Duodenal mucosa (tissue), 2 donors: ENCODE data around the gene LETM1.

Source experiments
- H3K27ac ChIP-seq: one replicate; pipeline ENCODE4 v1.7.0; 2013; ENCODE audit warnings: low read depth, low read length
- H3K27me3 ChIP-seq, 2 donors: one replicate each; pipeline ENCODE4 v1.7.0; 2013; ENCODE audit warnings: low read length in 2 of 2, control low read depth in 1 of 2; ENCODE audit not compliant: insufficient read depth in 2 of 2, control insufficient read depth in 1 of 2
- H3K36me3 ChIP-seq, 2 donors: one replicate each; pipeline ENCODE4 v1.7.0; 2013; ENCODE audit warnings: low read length in 2 of 2, control low read depth in 1 of 2; ENCODE audit not compliant: insufficient read depth in 2 of 2, control insufficient read depth in 1 of 2
- H3K4me1 ChIP-seq, 2 donors: one replicate each; pipeline ENCODE4 v1.7.0; 2013; ENCODE audit warnings: low read length in 2 of 2, control low read depth in 1 of 2; ENCODE audit not compliant: insufficient read depth in 2 of 2, control insufficient read depth in 1 of 2
- H3K4me3 ChIP-seq, 2 donors: one replicate each; pipeline ENCODE4 v1.7.0; 2013; ENCODE audit warnings: low read length in 2 of 2, low read depth in 1 of 2
- H3K9ac ChIP-seq, 2 donors: one replicate each; pipeline ENCODE4 v1.7.0; 2013; ENCODE audit warnings: low read length in 2 of 2, low read depth in 1 of 2
- H3K9me3 ChIP-seq, 2 donors: one replicate each; pipeline ENCODE4 v1.7.0; 2013; ENCODE audit warnings: low read length in 2 of 2, control low read depth in 1 of 2; ENCODE audit not compliant: control insufficient read depth in 1 of 2

The LETM1 gene

DNA sequence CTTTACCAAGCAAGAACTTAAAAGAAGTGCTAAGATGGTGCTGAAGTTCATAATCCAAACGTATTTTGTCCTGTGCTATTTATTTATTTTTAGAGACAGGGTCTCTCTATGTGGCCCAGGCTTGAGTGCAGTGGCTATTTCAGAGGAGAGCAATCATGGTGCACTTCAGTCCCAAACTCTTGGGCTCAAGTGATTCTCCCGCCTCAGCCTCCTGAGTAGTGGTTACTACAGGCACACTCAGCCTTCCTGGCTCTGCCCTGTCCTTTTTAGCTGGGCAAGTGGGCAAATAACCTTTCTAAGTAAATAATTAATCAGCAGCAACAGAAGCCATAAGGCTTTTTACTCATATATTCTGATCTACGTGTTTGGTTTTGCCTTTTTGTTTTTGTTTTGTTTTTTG lies 17.8 kb upstream of the LETM1 start:
- Histone ChIP-seq H3K27me3 (no peaks in the 10 kb centered on the region), H3K27ac (peak overlapping the region; percentile 8), H3K4me3 (peak overlapping the region in 1 of 2 donors; percentile 10), H3K9ac (peak overlapping the region in 1 of 2 donors; percentile 62), H3K4me1 (peaks cover 38 to 43% of the 10 kb centered on the region in 2 donors), H3K36me3 (peaks cover 0 to 3% of the 10 kb centered on the region in 2 donors), H3K9me3 (no peaks in the 10 kb centered on the region)

DNA sequence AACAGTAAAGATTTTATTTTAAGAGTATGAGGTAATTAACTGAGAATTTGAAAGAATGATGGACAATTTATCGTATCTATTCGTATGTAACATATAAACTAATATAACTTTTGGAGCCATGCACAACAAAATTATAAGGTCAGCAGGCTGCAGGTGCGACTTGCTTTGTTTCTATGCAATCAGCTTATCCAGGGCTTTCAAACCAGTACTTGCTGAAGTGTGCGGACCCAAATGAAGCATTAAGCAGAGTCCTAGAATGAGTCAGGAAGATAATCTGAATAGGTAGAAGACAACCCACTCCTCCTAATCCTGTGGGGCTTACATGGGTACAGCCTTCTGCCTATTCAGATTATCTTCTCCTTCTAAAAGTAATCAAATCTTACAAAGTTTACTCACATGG lies 17.3 kb upstream of the LETM1 start:
- Histone ChIP-seq H3K27me3 (no peaks in the 10 kb centered on the region), H3K27ac (no peak overlapping the region), H3K9ac (peak overlapping the region in 1 of 2 donors; percentile 62), H3K9me3 (no peaks in the 10 kb centered on the region), H3K4me1 (peaks cover 41 to 43% of the 10 kb centered on the region in 2 donors), H3K36me3 (peaks cover 0 to 3% of the 10 kb centered on the region in 2 donors), H3K4me3 (peak overlapping the region in 1 of 2 donors; percentile 10)

DNA sequence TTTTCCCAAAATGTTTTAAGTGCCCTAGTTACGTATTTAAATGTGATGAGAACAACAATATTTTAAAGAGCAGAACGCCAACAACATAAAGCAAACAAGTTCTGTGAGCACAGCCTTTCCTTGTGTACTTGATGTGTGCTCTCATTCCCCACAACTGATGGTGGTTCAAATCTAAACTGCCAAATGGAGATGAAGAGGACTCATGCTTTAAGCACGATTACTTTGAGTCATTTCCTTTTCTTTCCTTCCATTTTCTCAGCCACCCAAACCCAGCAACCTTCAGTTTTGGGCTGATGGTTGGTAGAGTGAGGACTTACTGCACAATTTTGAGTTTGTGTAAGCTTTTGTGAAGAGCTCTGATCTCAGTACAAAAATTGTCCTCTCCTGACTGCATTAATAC lies 16.9 kb upstream of the LETM1 start:
- peaks cover 0 to 3% of the 10 kb centered on the region in 2 donors for H3K36me3 ChIP-seq
- H3K9me3 ChIP-seq = no peaks in the 10 kb centered on the region
- no peaks in the 10 kb centered on the region for H3K27me3 ChIP-seq
- H3K27ac ChIP-seq = no peak overlapping the region
- peaks cover 42 to 45% of the 10 kb centered on the region in 2 donors for H3K4me1 ChIP-seq
- peak overlapping the region; percentile 64 to 74 for H3K4me3 ChIP-seq
- peak overlapping the region; percentile 62 to 73 for H3K9ac ChIP-seq

GRCh38 chr4:1871471-1872021 lies 15.6 kb upstream of the LETM1 start:
- peaks cover 51 to 53% of the 10 kb centered on the region in 2 donors for H3K4me1 ChIP-seq
- H3K27ac ChIP-seq = peak overlapping the region; percentile 81
- no peaks in the 10 kb centered on the region for H3K27me3 ChIP-seq
- H3K9ac ChIP-seq = peak overlapping the region in 1 of 2 donors; percentile 62
- H3K9me3 ChIP-seq = no peaks in the 10 kb centered on the region
- H3K4me3 ChIP-seq = peak overlapping the region; percentile 35 to 74
- no peaks in the 10 kb centered on the region for H3K36me3 ChIP-seq

GRCh38 chr4:1870578-1871443 lies 14.9 kb upstream of the LETM1 start, which contains the start of gene NSD2:
TSS of gene NSD2 (plus strand) at chr4:1871393. CDS start at chr4:1900655, 29,262 bp downstream.
- H3K27ac ChIP-seq = peak within 1 kb of the TSS; percentile 99
- peaks cover 57 to 60% of the 10 kb centered on the region in 2 donors for H3K4me1 ChIP-seq
- no peaks in the 10 kb centered on the region for H3K27me3 ChIP-seq
- no peaks in the 10 kb centered on the region for H3K9me3 ChIP-seq
- H3K36me3 ChIP-seq = no peaks in the 10 kb centered on the region
- H3K4me3 ChIP-seq = peak within 1 kb of the TSS; percentile 74 to 77
- peak within 1 kb of the TSS; percentile 63 to 85 for H3K9ac ChIP-seq

DNA sequence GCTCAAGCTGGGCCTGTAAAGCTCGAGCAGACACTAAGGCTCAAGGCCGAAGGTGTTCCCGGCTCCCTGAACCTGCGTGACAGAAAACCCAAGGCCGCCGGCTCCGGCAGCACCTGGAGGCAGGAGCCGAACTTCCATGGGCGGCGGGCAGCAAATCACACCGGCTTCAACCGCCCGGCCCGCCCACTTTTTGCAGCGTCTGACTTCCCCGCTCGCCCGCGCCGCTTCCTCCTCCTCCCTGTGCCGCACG lies 14.3 kb upstream of the LETM1 start:
- Histone ChIP-seq H3K27ac (peak overlapping the region; percentile 99), H3K4me1 (peaks cover 57 to 63% of the 10 kb centered on the region in 2 donors), H3K9ac (peak overlapping the region; percentile 63 to 85), H3K4me3 (peak overlapping the region; percentile 73 to 77), H3K27me3 (no peaks in the 10 kb centered on the region), H3K9me3 (no peaks in the 10 kb centered on the region), H3K36me3 (no peaks in the 10 kb centered on the region)

DNA sequence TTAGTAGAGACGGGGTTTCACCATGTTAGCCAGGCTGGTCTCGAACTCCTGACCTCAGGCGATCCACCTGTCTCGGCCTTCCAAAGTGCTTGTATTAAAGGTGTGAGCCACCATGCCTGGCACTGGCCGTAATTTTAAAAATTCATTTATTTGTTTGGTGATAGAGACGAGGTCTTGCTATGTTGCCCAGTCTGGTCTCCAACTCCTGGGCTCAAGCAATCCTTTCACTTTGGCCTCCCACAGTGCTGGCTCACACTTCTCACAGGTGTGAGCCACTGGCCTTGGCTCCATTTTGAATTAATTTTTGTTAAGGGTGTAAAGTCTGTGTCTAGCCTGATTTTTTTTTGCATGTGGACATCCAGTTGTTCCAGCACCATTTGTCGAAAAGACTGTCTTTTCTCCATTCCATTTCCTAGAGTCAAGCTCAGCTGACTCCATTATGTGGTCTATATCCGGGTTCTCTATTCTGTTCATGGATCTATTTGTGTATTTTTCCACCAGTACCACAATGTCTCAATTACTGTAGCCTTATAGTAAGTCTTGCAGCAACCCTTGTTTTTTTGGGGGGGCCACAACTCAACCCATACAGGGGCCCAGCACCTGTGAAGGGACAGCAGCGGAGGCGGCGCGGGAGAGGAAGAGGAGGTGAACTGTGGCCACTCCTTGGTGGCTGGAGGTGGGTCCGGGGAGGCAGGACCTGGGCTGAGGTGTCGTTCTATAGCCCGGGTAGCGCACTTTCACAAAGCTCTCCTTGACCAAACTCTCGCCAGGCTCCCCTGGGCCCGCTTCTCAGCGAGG lies 13.8 kb upstream of the LETM1 start:
- Histone ChIP-seq H3K4me1 (peaks cover 57 to 60% of the 10 kb centered on the region in 2 donors), H3K27ac (peak overlapping the region; percentile 99), H3K9ac (peak overlapping the region; percentile 63 to 85), H3K36me3 (no peaks in the 10 kb centered on the region), H3K27me3 (no peaks in the 10 kb centered on the region), H3K9me3 (no peaks in the 10 kb centered on the region), H3K4me3 (peak overlapping the region; percentile 73 to 77)

GRCh38 chr4:1868912-1869311 lies 13.0 kb upstream of the LETM1 start:
- Histone ChIP-seq H3K4me1 (peaks cover 55 to 58% of the 10 kb centered on the region in 2 donors), H3K36me3 (no peaks in the 10 kb centered on the region), H3K27me3 (no peaks in the 10 kb centered on the region), H3K9me3 (no peaks in the 10 kb centered on the region), H3K4me3 (no peak overlapping the region), H3K27ac (no peak overlapping the region), H3K9ac (peak overlapping the region in 1 of 2 donors; percentile 40)

DNA sequence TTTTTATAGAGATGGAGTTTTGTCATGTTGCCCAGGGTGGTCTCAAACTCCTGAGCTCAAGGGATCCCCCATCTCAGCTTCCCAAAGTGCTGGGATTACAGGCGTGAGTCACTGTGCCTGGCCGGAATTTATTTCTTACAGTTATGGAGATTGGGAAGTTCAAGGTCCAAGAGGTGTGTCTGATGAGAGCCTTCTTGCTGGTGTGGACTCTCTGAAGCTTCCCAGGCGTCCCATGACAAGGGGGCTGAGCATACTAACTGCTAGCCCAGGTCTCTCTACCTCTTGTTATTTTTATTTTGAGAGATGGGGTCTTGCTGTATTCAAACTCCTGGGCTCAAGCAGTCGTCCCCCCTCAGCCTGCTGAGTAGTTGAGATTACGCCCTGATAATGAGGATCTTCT lies 12.3 kb upstream of the LETM1 start:
- Histone ChIP-seq H3K27ac (peak overlapping the region; percentile 8), H3K27me3 (no peaks in the 10 kb centered on the region), H3K36me3 (no peaks in the 10 kb centered on the region), H3K4me1 (peaks cover 51 to 58% of the 10 kb centered on the region in 2 donors), H3K9ac (peak overlapping the region in 1 of 2 donors; percentile 40), H3K9me3 (no peaks in the 10 kb centered on the region), H3K4me3 (no peak overlapping the region)
